Hepatocyte (in vitro differentiated cells): ENCODE results near the gene ATP6V0A1.

Experiments
- EZH2 ChIP-seq: fragments of 200-600 bp; sonication (generic); IDR thresholded peaks from 2 replicates; pipeline ENCODE4 v1.6.1; 2016; ENCODE audit warnings: antibody characterized with exemption, mild to moderate bottlenecking, borderline replicate concordance
- EZH2phosphoT487 ChIP-seq: fragments of 200-600 bp; sonication (generic); IDR thresholded peaks from one replicate; pipeline ENCODE4 v1.6.1; 2018; ENCODE audit warnings: antibody characterized with exemption, mild to moderate bottlenecking, low read depth, moderate library complexity; ENCODE audit not compliant: unreplicated experiment, severe bottlenecking
- TF ChIP-seq, protein P1 (sequence below): fragments of 200-600 bp; sonication (generic); IDR thresholded peaks from 2 replicates; pipeline ENCODE4 v1.5.1; 2016; ENCODE audit warnings: antibody characterized with exemption, mild to moderate bottlenecking; ENCODE audit not compliant: poor library complexity

DNA sequence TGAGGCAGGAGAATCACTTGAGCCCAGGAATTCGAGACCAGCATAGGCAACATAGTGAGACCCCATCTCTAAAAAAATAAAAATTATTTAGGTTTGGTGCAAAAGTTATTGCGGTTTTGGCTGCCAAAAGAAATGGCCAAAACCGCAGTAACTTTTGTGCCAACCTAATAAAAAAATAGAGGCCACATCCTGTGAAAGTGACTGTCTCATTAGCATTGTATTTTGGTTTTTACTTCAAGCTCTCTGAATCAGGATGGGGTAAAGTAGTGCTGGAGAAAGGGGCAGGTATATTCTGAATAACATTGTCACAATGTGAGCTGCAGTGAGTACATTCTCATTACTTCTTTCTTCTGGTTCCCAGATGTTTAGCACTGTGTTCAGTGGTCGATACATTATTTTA, 36.0 kb downstream of the ATP6V0A1 start:
- TF ChIP-seq, protein P1, sequence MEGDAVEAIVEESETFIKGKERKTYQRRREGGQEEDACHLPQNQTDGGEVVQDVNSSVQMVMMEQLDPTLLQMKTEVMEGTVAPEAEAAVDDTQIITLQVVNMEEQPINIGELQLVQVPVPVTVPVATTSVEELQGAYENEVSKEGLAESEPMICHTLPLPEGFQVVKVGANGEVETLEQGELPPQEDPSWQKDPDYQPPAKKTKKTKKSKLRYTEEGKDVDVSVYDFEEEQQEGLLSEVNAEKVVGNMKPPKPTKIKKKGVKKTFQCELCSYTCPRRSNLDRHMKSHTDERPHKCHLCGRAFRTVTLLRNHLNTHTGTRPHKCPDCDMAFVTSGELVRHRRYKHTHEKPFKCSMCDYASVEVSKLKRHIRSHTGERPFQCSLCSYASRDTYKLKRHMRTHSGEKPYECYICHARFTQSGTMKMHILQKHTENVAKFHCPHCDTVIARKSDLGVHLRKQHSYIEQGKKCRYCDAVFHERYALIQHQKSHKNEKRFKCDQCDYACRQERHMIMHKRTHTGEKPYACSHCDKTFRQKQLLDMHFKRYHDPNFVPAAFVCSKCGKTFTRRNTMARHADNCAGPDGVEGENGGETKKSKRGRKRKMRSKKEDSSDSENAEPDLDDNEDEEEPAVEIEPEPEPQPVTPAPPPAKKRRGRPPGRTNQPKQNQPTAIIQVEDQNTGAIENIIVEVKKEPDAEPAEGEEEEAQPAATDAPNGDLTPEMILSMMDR: no peak
- TF ChIP-seq EZH2phosphoT487 (no peak), EZH2 (no peak)
